Sigmoid colon (tissue), 4 donors: ENCODE measurements around the gene G6PC1.

Experiments
- EP300 ChIP-seq, 4 donors: sonication (generic); formaldehyde crosslinking; IDR thresholded peaks; one replicate each; pipeline ENCODE4 v1.6.1; 2017; ENCODE audit warnings: antibody characterized with exemption in 4 of 4
- POLR2A ChIP-seq, 2 donors: fragments of 450-650 bp; IDR thresholded peaks; one replicate each; pipeline ENCODE4 v1.6.1; 2016; ENCODE audit warnings: antibody characterized with exemption in 2 of 2, mild to moderate bottlenecking in 2 of 2, moderate library complexity in 2 of 2
- POLR2AphosphoS5 ChIP-seq, 4 donors: sonication (generic); formaldehyde crosslinking; IDR thresholded peaks; one replicate each; pipeline ENCODE4 v1.6.1; 2017; ENCODE audit warnings: antibody characterized with exemption in 4 of 4
- TF ChIP-seq, protein P1 (sequence below), 4 experiments: fragments of 450-650 bp in 3 of 4; fragments of 200-600 bp in 1 of 4; IDR thresholded peaks; one replicate each; pipeline ENCODE4 v1.5.1; 2016 to 2019; ENCODE audit warnings: antibody characterized with exemption in 4 of 4, mild to moderate bottlenecking in 3 of 4, moderate library complexity in 2 of 4

DNA sequence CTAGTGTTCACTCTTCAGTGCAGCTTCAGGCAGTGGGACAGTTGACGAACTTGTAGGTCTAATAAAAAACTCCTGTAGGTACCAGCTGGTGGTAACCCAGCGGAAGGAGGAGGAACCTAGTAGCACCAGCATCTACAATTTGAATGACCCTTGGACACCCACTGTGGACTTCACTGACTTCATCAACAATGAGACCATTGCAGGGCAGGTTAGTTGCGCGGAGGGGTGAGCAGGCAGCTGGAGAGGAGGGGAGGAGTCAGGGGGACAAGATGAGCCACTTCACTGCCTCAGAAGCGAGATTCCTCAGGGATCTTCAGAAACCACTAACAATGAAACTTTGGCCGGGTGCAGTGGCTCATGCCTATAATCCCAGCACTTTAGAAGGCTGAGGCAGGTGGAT, 27.3 kb upstream of the G6PC1 start:
- TF ChIP-seq, protein P1, sequence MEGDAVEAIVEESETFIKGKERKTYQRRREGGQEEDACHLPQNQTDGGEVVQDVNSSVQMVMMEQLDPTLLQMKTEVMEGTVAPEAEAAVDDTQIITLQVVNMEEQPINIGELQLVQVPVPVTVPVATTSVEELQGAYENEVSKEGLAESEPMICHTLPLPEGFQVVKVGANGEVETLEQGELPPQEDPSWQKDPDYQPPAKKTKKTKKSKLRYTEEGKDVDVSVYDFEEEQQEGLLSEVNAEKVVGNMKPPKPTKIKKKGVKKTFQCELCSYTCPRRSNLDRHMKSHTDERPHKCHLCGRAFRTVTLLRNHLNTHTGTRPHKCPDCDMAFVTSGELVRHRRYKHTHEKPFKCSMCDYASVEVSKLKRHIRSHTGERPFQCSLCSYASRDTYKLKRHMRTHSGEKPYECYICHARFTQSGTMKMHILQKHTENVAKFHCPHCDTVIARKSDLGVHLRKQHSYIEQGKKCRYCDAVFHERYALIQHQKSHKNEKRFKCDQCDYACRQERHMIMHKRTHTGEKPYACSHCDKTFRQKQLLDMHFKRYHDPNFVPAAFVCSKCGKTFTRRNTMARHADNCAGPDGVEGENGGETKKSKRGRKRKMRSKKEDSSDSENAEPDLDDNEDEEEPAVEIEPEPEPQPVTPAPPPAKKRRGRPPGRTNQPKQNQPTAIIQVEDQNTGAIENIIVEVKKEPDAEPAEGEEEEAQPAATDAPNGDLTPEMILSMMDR (IDR thresholded peaks at IDR 0.05), result no peak
- TF ChIP-seq EP300 (IDR thresholded peaks at IDR 0.05), result no peak
- TF ChIP-seq POLR2A (IDR thresholded peaks at IDR 0.05), result no peak
- no peak for TF ChIP-seq POLR2AphosphoS5 (IDR thresholded peaks at IDR 0.05)
